Cardiac muscle cell (in vitro differentiated cells and primary cell): ENCODE data around the gene ZNF750. TPM values are rescaled to one million over a fixed set of nuclear protein-coding genes. Genes with fewer than 3 reads are reported as not detected.
A peak's percentile ranks its signal among the peaks of the same experiment; 100 is the strongest.
"Not testable (repeated sequence)": the region's sequence is repeated elsewhere in the genome, so short reads cannot be mapped to it uniquely, and the experiment has no call there.

Experiments used
- DNase-seq, 2 donors: peaks; one replicate each; pipeline versions ENCODE4 v3.0.0 to v3.0.0-alpha.2; 2010 to 2017; ENCODE audit warnings: low read depth in 1 of 2, low spot score in 1 of 2
- H3K27ac ChIP-seq: fragments of 200-600 bp; sonication (generic); 2 replicates; pipeline ENCODE4 v1.5.1; 2016
- H3K27me3 ChIP-seq: fragments of 200-600 bp; sonication (generic); 2 replicates; pipeline ENCODE4 v1.6.0; 2016; ENCODE audit warnings: control low read depth
- H3K36me3 ChIP-seq: fragments of 200-600 bp; sonication (generic); 2 replicates; pipeline ENCODE4 v1.5.1; 2016; ENCODE audit warnings: control low read depth
- H3K4me1 ChIP-seq: fragments of 200-600 bp; sonication (generic); 2 replicates; pipeline ENCODE4 v1.8.1; 2017; ENCODE audit warnings: low read depth, mild to moderate bottlenecking, mixed run types
- H3K4me3 ChIP-seq: fragments of 200-600 bp; sonication (generic); 2 replicates; pipeline ENCODE4 v1.5.1; 2016; ENCODE audit warnings: mild to moderate bottlenecking
- H3K9me3 ChIP-seq: fragments of 200-600 bp; sonication (generic); 2 replicates; pipeline ENCODE4 v1.5.1; 2017; ENCODE audit warnings: low read depth, mild to moderate bottlenecking, control low read depth
- polyA plus RNA-seq: library from polyadenylated mRNA; unstranded; fragments of >200 nt; fragmentation: Nextera tagmentation; extraction: Ambion mirVana; gene quantifications from 2 replicates; pipeline ENCODE4 v1.2.1, GENCODE V29; 2016
- total RNA-seq: library from RNA; depleted of rRNA; stranded (reverse); fragments of >200 nt; gene quantifications from 2 replicates; pipeline ENCODE4 v1.2.3, GENCODE V29; 2016
- TF ChIP-seq, protein P1 (sequence below): IDR thresholded peaks from 2 replicates; pipeline ENCODE4 v1.5.1; 2012; ENCODE audit warnings: low read depth, mild to moderate bottlenecking, low read length

Gene ZNF750
- total and polyA plus RNA-seq, 2 experiments from 2014 or later = 0.49 TPM; not detected in 1

DNA sequence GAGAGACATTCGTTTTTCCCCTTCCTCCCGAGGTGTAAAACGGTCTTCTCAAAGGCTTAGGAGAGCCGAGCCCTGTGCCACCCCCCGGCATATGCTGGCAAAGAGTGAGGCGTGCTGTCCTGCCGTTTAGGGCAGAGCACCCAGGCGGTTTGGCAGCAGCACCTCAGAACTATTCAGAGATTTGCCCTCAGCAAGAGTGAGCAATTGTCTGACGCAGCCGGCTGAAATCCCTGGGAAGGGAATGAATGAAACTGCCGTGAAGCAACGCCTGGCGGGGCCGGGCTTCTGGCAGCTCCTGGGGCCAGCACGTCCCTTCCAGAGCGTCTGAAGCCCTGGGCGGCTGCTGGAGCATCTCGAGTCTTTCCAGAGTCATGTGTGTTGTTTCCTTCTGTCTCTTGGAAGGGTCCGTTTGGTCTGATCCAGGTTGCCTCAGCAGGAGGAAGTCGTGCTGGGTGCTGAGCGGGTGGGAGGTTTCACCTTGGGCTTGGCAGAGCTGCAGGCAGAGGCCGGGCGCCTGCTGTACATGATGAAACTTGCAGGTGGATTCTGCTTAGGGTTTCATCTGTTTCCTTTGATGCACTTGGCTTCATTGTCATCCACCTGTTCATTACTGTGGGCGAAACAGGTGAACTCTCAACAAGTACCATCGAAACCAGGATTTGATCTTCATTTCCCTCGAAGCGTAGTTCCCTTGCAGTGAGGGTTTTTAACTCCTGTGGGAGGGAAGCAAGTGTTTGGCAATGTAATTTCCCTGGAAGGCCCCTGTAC, 52.6 kb downstream of the ZNF750 start:
- Histone ChIP-seq H3K4me3 (no peak overlapping the region), H3K27ac (no peak overlapping the region), H3K27me3 (no peaks in the 10 kb centered on the region), H3K4me1 (peaks cover under 1% of the 10 kb centered on the region), H3K9me3 (no peaks in the 10 kb centered on the region), H3K36me3 (peaks cover 13% of the 10 kb centered on the region)
- TF ChIP-seq, protein P1, sequence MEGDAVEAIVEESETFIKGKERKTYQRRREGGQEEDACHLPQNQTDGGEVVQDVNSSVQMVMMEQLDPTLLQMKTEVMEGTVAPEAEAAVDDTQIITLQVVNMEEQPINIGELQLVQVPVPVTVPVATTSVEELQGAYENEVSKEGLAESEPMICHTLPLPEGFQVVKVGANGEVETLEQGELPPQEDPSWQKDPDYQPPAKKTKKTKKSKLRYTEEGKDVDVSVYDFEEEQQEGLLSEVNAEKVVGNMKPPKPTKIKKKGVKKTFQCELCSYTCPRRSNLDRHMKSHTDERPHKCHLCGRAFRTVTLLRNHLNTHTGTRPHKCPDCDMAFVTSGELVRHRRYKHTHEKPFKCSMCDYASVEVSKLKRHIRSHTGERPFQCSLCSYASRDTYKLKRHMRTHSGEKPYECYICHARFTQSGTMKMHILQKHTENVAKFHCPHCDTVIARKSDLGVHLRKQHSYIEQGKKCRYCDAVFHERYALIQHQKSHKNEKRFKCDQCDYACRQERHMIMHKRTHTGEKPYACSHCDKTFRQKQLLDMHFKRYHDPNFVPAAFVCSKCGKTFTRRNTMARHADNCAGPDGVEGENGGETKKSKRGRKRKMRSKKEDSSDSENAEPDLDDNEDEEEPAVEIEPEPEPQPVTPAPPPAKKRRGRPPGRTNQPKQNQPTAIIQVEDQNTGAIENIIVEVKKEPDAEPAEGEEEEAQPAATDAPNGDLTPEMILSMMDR = no peak
- no peak for DNase-seq

DNA sequence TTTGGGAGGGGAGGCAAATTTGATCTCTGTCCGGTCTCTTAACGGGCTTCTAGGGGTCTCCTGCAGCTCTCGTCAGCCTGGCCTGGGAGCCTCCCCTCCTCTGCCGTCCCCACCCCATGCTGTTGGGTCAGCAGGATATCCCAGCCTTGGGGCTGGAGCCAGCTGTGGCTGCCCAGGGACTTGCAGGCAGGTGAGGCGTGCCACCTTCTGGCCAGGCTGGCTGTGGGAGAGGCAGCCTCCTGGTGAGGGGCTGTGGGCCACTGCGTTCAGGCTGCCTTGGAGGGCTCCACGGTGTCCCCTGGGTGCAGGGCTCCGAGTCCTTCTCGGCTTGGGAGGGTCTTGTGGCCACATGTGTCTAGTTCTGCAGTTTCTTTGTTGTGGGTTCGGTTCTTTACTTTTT, 53.4 kb downstream of the ZNF750 start:
- Histone ChIP-seq H3K27ac (no peak overlapping the region), H3K9me3 (no peaks in the 10 kb centered on the region)
- TF ChIP-seq, protein P1 = no peak

DNA sequence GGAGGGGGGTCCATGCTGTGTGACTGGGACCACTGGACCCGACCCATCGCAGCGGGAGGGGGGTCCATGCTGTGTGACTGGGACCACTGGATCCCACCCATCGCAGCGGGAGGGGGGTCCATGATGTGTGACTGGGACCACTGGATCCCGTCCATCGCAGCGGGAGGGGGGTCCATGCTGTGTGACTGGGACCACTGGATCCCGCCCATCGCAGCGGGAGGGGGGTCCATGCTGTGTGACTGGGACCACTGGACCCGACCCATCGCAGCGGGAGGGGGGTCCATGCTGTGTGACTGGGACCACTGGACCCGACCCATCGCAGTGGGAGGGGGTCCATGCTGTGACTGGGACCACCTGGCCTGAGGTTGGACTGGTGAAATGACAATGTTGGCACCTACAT, 54.2 kb downstream of the ZNF750 start:
- H3K4me1 ChIP-seq, DNase-seq, H3K9me3 ChIP-seq, H3K4me3 ChIP-seq, H3K27me3 ChIP-seq, H3K27ac ChIP-seq: not testable (repeated sequence)
- H3K36me3 ChIP-seq = peaks cover 13% of the 10 kb centered on the region

More for the DNA sequence above, 53.4 kb downstream of the ZNF750 start:
- Histone ChIP-seq H3K36me3 (peaks cover 13% of the 10 kb centered on the region), H3K27me3 (no peaks in the 10 kb centered on the region), H3K4me1 (peaks cover 4% of the 10 kb centered on the region), H3K4me3 (no peak overlapping the region)
- no peak for DNase-seq

- no peak for DNase-seq
- TF ChIP-seq, protein P1 = no peak
- H3K9me3 ChIP-seq = no peaks in the 10 kb centered on the region
- no peak overlapping the region for H3K27ac ChIP-seq
- H3K36me3 ChIP-seq = peaks cover 13% of the 10 kb centered on the region
- no peak overlapping the region for H3K4me3 ChIP-seq
- peaks cover 4% of the 10 kb centered on the region for H3K4me1 ChIP-seq
- no peaks in the 10 kb centered on the region for H3K27me3 ChIP-seq
Observed at GRCh38 chr17:82783498-82783897, 56.3 kb downstream of the ZNF750 start.

DNA sequence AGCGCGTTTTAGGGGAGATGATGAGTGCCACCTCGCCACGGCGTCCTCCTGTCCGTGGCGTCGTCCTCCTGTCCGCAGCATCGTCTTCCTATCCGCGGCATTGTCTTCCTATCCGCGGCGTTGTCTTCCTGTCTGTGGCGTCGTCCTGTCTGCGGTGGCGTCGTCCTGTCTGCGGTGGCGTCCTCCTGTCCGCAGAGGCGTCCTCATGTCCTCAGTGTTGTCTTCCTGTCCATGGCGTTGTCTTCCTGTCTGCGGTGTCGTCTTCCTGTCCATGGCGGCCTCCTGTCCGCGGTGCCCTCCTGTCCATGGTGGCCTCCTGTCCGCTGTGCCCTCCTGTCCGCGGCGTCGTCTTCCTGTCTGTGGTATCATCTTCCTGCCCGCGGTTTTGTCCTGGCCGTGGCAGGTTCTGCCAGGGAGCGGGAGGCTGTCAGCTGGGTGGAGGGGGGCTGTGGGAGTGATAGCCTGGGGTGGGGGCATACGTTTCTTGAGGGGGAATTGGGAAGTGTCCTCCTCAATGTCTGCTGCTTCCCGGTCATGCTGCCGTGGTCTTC, 57.1 kb downstream of the ZNF750 start:
- H3K36me3 ChIP-seq = peaks cover 13% of the 10 kb centered on the region
- peaks cover 4% of the 10 kb centered on the region for H3K4me1 ChIP-seq
- H3K27me3 ChIP-seq = no peaks in the 10 kb centered on the region
- H3K4me3 ChIP-seq = no peak overlapping the region
- TF ChIP-seq, protein P1 = no peak
- DNase-seq = no peak
- no peak overlapping the region for H3K27ac ChIP-seq
- no peaks in the 10 kb centered on the region for H3K9me3 ChIP-seq

DNA sequence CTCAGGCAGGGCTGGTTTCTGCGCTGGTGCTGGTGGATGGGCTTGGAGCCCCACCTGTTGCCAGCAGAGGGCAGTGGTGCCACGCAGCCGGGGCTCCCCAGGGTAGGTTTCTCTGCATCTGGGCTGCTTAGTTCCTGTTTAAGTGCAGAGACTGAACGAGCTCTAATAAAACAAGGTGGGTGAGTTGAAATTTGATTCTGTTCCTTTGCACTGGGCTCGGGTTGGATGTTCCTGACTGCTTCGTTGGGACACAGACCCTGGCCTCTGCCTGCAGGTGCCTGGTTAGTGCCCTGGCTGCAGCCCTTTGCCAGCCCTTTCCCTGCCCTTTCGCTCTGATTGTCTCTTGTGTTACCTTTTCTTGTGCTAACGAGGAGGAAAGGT, 57.9 kb downstream of the ZNF750 start:
- H3K27me3 ChIP-seq = no peaks in the 10 kb centered on the region
- TF ChIP-seq, protein P1 = peak; percentile 99
- no peak overlapping the region for H3K4me3 ChIP-seq
- peaks cover 4% of the 10 kb centered on the region for H3K4me1 ChIP-seq
- peak overlapping the region; percentile 53 for H3K27ac ChIP-seq
- H3K9me3 ChIP-seq = no peaks in the 10 kb centered on the region
- peak; percentile 85 to 88 for DNase-seq
- peaks cover 13% of the 10 kb centered on the region for H3K36me3 ChIP-seq
